K562 (cell line): Measurements from ENCODE around the gene PCBP3. TPM values are rescaled to one million over a fixed set of nuclear protein-coding genes. Genes with fewer than 3 reads are reported as not detected.

Experiments used
- ATAC-seq: fragments of 200-7000 bp; cut with Tn5 transposase; 3 replicates; pipeline ENCODE4 v1.9.1; 2020; ENCODE audit warnings: moderate library complexity
- BruUV-seq: library from RNA; stranded (reverse); fragments of 400-500 nt; replicated peaks from 2 replicates; lab custom pipeline; 2021; lab: Mats Ljungman, UMichigan
- CTCF ChIA-PET: fragments of 300-600 bp; formaldehyde crosslinking; extraction: SDS; loops from one replicate; lab custom pipeline; 2021; ENCODE audit warnings: low intra/inter-chr PET ratio; lab: Yijun Ruan, JAX
- POLR2A ChIA-PET: fragments of 300-600, 350-650 bp; sonication (Branson Sonifier 250); formaldehyde crosslinking; extraction: SDS; loops from one replicate; lab custom pipeline; 2021; ENCODE audit warnings: antibody characterized with exemption, inconsistent platforms; lab: Yijun Ruan, JAX
- DNase-seq, 4 experiments: peaks; one replicate each; pipeline versions ENCODE4 v3.0.0 to v3.0.0-alpha.2; 2011 to 2018; ENCODE audit warnings: low spot score in 3 of 4, mixed read lengths in 3 of 4; ENCODE audit errors: extremely low read depth in 1 of 4
- FAIRE-seq: peaks from 2 replicates; lab custom pipeline; 2011; peaks lifted over from hg19 to GRCh38; lab: Jason Lieb, UNC
- H2AFZ ChIP-seq: 2 replicates; pipeline ENCODE4 v1.6.0; 2011; ENCODE audit warnings: low read depth, low read length, control low read depth, inconsistent platforms
- H3K27ac ChIP-seq: fragments of 200-600 bp; 3 replicates; pipeline ENCODE4 v1.8.0; 2011; ENCODE audit warnings: low read depth, mild to moderate bottlenecking, control low read depth, inconsistent platforms, low read length, moderate library complexity, mixed read lengths; ENCODE audit errors: extremely low read depth
- H3K27me3 ChIP-seq, 2 experiments: fragments of 300-600 bp in 1 of 2; 2 replicates in 1 of 2; 3 replicates in 1 of 2; pipeline versions ENCODE4 v1.6.0 to v1.8.0; 2011; ENCODE audit warnings: inconsistent platforms in 2 of 2, low read length in 2 of 2, mild to moderate bottlenecking in 1 of 2, mixed read lengths in 1 of 2, moderate library complexity in 1 of 2; ENCODE audit not compliant: control insufficient read depth in 2 of 2, insufficient read depth in 2 of 2
- H3K36me3 ChIP-seq: fragments of 300-600 bp; 3 replicates; pipeline ENCODE4 v1.8.0; 2011; ENCODE audit warnings: mild to moderate bottlenecking, low read length, inconsistent platforms; ENCODE audit not compliant: control insufficient read depth, insufficient read depth
- H3K4me1 ChIP-seq, 2 experiments: fragments of 200-600 bp in 1 of 2; replicated peaks in 1 of 2; 2 replicates in 1 of 2; 3 replicates in 1 of 2; pipeline versions ENCODE4 v1.5.1 to v1.8.0; 2011; ENCODE audit warnings: inconsistent platforms in 2 of 2, low read length in 2 of 2, mild to moderate bottlenecking in 1 of 2, mixed read lengths in 1 of 2, moderate library complexity in 1 of 2; ENCODE audit not compliant: control insufficient read depth in 2 of 2, insufficient read depth in 2 of 2
- H3K4me2 ChIP-seq: 2 replicates; pipeline ENCODE4 v1.6.1; 2011; ENCODE audit warnings: low read length, control low read depth, inconsistent platforms, mixed read lengths; ENCODE audit not compliant: insufficient read depth
- H3K4me3 ChIP-seq: fragments of 200-600 bp; sonication (generic), shearing (Covaris generic); 2 replicates; pipeline ENCODE4 v1.5.1; 2016; ENCODE audit warnings: control low read depth, inconsistent platforms
- H3K79me2 ChIP-seq: fragments of 200-600 bp; 3 replicates; pipeline ENCODE4 v1.8.0; 2011; ENCODE audit warnings: low read length, inconsistent platforms; ENCODE audit not compliant: control insufficient read depth, insufficient read depth
- H3K9ac ChIP-seq, 2 experiments: 2 replicates each; pipeline versions ENCODE4 v1.6.0 to v1.6.1; 2011; ENCODE audit warnings: low read depth in 2 of 2, low read length in 2 of 2, control low read depth in 1 of 2, inconsistent platforms in 1 of 2, mild to moderate bottlenecking in 1 of 2, mixed read lengths in 1 of 2; ENCODE audit not compliant: insufficient read depth in 1 of 2
- H3K9me1 ChIP-seq: one replicate; pipeline ENCODE4 v1.6.0; 2011; ENCODE audit warnings: inconsistent platforms, mild to moderate bottlenecking, low read length, moderate library complexity; ENCODE audit not compliant: control insufficient read depth, insufficient read depth
- H3K9me3 ChIP-seq: replicated peaks from 2 replicates; pipeline ENCODE4 v1.5.1; 2011; ENCODE audit warnings: low read depth, low read length, inconsistent platforms; ENCODE audit not compliant: control insufficient read depth, insufficient read depth
- H4K20me1 ChIP-seq: replicated peaks from 2 replicates; pipeline ENCODE4 v1.6.1; 2011; ENCODE audit warnings: low read length, inconsistent platforms, mixed read lengths; ENCODE audit not compliant: control insufficient read depth, insufficient read depth
- BRCA1 ChIP-seq, 2 experiments: fragments of 450-650 bp in 1 of 2; sonication (generic) in 1 of 2; formaldehyde crosslinking in 1 of 2; IDR thresholded peaks; 2 replicates each; pipeline versions ENCODE4 v1.5.0 to v1.6.1; 2017 to 2020; ENCODE audit warnings: mild to moderate bottlenecking in 1 of 2, missing genetic modification reagents in 1 of 2
- FOXA3 ChIP-seq, 2 experiments: fragments of 450-650 bp in 1 of 2; sonication (generic) in 1 of 2; formaldehyde crosslinking; IDR thresholded peaks in 1 of 2; conservative IDR thresholded peaks in 1 of 2; 2 replicates each; pipeline versions ENCODE4 v1.4.0 to v1.8.0; 2020 to 2022; ENCODE audit warnings: mild to moderate bottlenecking in 2 of 2, missing genetic modification reagents in 1 of 2
- TAF15 ChIP-seq: fragments of 200-400 bp; formaldehyde crosslinking; IDR thresholded peaks from 2 replicates; pipeline ENCODE4 v1.6.1; 2017; ENCODE audit warnings: mild to moderate bottlenecking, low read depth, low read length, moderate library complexity
- TRIM24 ChIP-seq, 2 experiments: fragments of 450-650 bp; IDR thresholded peaks; 2 replicates each; pipeline ENCODE4 v1.6.1; 2016
- ZNF740 ChIP-seq, 3 experiments: fragments of 200-800 bp in 1 of 3; sonication (Bioruptor generic) in 1 of 3; sonication (generic) in 1 of 3; formaldehyde crosslinking in 1 of 3; IDR thresholded peaks; 2 replicates each; pipeline versions ENCODE4 v1.6.1 to v1.8.0; 2016 to 2022; ENCODE audit warnings: mild to moderate bottlenecking in 2 of 3, missing compliant biosample characterization in 2 of 3, missing genetic modification characterization in 2 of 3, missing genetic modification reagents in 1 of 3
- WGBS: fragments of 100-300 bp; shearing (Covaris generic); methylation state at CpG from one replicate; pipeline ENCODE4 v1.1.6; 2016; ENCODE audit warnings: low coverage, mixed read lengths; ENCODE audit not compliant: insufficient coverage; ENCODE audit errors: missing lambda C conversion rate; 5-methylcytosine and 5-hydroxymethylcytosine counted together
- in situ Hi-C: fragments of 300-500 bp; cut with MboI; formaldehyde crosslinking; loops from 4 replicates; pipeline ENCODE4 v1.15.0; 2018; ENCODE audit warnings: inconsistent platforms, mixed read lengths
- intact Hi-C: fragments of 100-400 bp; cut with micrococcal nuclease; formaldehyde crosslinking; loops from 2 replicates; pipeline ENCODE4 v1.14.2; 2022
- polyA plus RNA-seq, 8 experiments: library from polyadenylated mRNA; depleted of rRNA in 4 of 8; stranded (reverse) in 5 of 8; unstranded in 3 of 8; fragments of >200 nt; fragmentation: Nextera tagmentation in 2 of 8; fragmentation: Illumina TruSeq in 1 of 8; extraction: Ambion mirVana in 2 of 8; extraction: Trizol in 1 of 8; gene quantifications; 2 replicates each; pipeline versions ENCODE4 v1.2.1 to v1.2.3, GENCODE V29; 2011 to 2014; ENCODE audit warnings: inconsistent platforms in 1 of 8, missing spikeins in 1 of 8
- total RNA-seq, 7 experiments: library from RNA; depleted of rRNA in 6 of 7; stranded (reverse); fragments of >200 nt in 6 of 7; fragmentation: Illumina TruSeq in 2 of 7; extraction: Trizol in 2 of 7; gene quantifications; 2 replicates each; pipeline versions ENCODE4 v1.2.1 to v1.2.3, GENCODE V29; 2011 to 2021; ENCODE audit warnings: low replicate concordance in 1 of 7
- TF ChIP-seq, protein P1 (sequence below): sonication (generic); formaldehyde crosslinking; IDR thresholded peaks from 2 replicates; pipeline ENCODE4 v1.8.1; 2023; ENCODE audit warnings: mild to moderate bottlenecking, missing genetic modification reagents

PCBP3 gene
- total and polyA plus RNA-seq, 9 of the 15 experiments (the other 6 are each of a cell fraction or from before 2014, with no cell fraction given), result 0.18 TPM; not detected in 8

GRCh38 chr21:45982758-45983648, 339.5 kb downstream of the PCBP3 start:
- 22% methylated on average over 25 of the region's 45 CpGs for WGBS
- DNase-seq, result no peak
- POLR2A ChIA-PET, result interaction anchor here (0.9 to 2.1 kb wide), 2 partner anchors 12 kb away, joined by 3 to 5 read pairs; no protein-coding TSS in a partner anchor
- BruUV-seq, result no TSS peak
- ATAC-seq, result no peak
- H3K27ac ChIP-seq, result no peak overlapping the region
- H4K20me1 ChIP-seq, result peaks cover 5% of the 10 kb centered on the region; the same call in 1 of the 2 replicates
- no peak for FAIRE-seq
- peaks cover 29 to 65% of the 10 kb centered on the region in 2 experiments; a peak in 4 of 5 replicates for H3K27me3 ChIP-seq
- H2AFZ ChIP-seq, result no peak overlapping the region
- CTCF ChIA-PET, result no interaction called here
- H3K4me1 ChIP-seq, result peaks cover 6 to 61% of the 10 kb centered on the region in 2 experiments; a peak in 4 of 5 replicates
- peaks cover 2% of the 10 kb centered on the region for H3K9me1 ChIP-seq
- no peak overlapping the region for H3K4me3 ChIP-seq
- no peak overlapping the region for H3K9ac ChIP-seq
- in situ Hi-C loops, result no loop called here
- H3K79me2 ChIP-seq, result no peaks in the 10 kb centered on the region
- H3K9me3 ChIP-seq, result no peaks in the 10 kb centered on the region; the same call in 1 of the 2 replicates
- intact Hi-C loops, result no loop called here
- TF ChIP-seq TRIM24 (IDR thresholded peaks at IDR 0.05) (no peak), TAF15 (no peak), ZNF740 (CRISPR knock-in tag; IDR thresholded peaks at IDR 0.05) (peak; percentile 62; the same call in 1 of the 2 replicates), ZNF740 (tag; IDR thresholded peaks at IDR 0.05) (no peak), FOXA3 (CRISPR knock-in tag; conservative IDR thresholded peaks at IDR 0.05 in 1 of 2, IDR thresholded peaks at IDR 0.05 in 1 of 2) (no peak), BRCA1 (IDR thresholded peaks at IDR 0.05) (no peak), BRCA1 (CRISPR knock-in tag; IDR thresholded peaks at IDR 0.05) (0 out of 2 replicates have a peak, but pooled peaks have one; percentile 31)
- TF ChIP-seq, protein P1, sequence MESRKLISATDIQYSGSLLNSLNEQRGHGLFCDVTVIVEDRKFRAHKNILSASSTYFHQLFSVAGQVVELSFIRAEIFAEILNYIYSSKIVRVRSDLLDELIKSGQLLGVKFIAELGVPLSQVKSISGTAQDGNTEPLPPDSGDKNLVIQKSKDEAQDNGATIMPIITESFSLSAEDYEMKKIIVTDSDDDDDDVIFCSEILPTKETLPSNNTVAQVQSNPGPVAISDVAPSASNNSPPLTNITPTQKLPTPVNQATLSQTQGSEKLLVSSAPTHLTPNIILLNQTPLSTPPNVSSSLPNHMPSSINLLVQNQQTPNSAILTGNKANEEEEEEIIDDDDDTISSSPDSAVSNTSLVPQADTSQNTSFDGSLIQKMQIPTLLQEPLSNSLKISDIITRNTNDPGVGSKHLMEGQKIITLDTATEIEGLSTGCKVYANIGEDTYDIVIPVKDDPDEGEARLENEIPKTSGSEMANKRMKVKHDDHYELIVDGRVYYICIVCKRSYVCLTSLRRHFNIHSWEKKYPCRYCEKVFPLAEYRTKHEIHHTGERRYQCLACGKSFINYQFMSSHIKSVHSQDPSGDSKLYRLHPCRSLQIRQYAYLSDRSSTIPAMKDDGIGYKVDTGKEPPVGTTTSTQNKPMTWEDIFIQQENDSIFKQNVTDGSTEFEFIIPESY, result peak; percentile 89
- no peaks in the 10 kb centered on the region for H3K36me3 ChIP-seq
- no peak overlapping the region for H3K4me2 ChIP-seq
